ENCODE measurements around the gene SNRPD1.

DNA sequence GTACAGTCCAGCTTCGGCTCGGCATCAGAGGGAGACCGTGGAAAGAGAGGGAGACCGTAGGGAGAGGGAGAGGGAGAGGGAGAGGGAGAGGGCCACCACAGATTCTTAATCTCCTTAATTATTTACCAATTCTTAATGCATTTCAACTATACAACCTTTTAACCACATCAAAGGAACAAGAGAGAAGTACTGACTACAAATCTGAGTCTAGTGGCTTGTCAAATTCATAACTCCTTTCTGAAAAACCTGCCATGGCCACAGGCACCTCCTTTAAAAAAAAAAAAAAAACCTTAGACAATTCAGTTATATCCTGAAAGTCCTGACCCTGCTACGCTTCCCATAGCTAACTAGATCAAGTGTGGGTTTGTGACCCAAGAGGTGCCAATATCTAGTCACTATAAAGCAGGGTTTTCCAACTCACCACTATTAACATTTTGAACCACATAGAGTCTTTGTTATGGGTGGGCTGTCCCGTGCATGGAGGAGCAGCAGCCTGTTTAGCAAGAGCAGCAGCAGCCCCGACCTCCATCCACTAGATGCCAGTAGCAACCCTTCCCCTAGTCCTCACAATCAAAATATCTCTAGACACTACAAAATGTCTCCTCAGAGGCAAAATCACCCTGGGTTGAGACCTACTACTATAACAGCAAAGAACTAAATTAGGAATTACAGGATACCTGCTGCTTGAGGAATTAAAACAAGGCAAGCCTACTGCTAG, 18.4 kb upstream of the SNRPD1 start:
- TF ChIP-seq EZH2 (IDR thresholded peaks at IDR 0.05; ENCODE audit: low read depth, unreplicated experiment) (no peak), JUNB (IDR thresholded peaks at IDR 0.05; ENCODE audit: unreplicated experiment) (no peak), NANOG (IDR thresholded peaks at IDR 0.05; ENCODE audit: borderline replicate concordance) (no peak), ETS1 (IDR thresholded peaks at IDR 0.05) (no peak), POLR2AphosphoS5 (IDR thresholded peaks at IDR 0.05; ENCODE audit: low read depth) (no peak), EZH2phosphoT487 (IDR thresholded peaks at IDR 0.05; ENCODE audit: unreplicated experiment) (no peak), ZNF331 (CRISPR knock-in tag; IDR thresholded peaks at IDR 0.05; ENCODE audit: low read depth) (no peak), CREB1 (CRISPR knock-in tag; IDR thresholded peaks at IDR 0.05; ENCODE audit: low read depth) (no peak)
- TF ChIP-seq, protein P1, sequence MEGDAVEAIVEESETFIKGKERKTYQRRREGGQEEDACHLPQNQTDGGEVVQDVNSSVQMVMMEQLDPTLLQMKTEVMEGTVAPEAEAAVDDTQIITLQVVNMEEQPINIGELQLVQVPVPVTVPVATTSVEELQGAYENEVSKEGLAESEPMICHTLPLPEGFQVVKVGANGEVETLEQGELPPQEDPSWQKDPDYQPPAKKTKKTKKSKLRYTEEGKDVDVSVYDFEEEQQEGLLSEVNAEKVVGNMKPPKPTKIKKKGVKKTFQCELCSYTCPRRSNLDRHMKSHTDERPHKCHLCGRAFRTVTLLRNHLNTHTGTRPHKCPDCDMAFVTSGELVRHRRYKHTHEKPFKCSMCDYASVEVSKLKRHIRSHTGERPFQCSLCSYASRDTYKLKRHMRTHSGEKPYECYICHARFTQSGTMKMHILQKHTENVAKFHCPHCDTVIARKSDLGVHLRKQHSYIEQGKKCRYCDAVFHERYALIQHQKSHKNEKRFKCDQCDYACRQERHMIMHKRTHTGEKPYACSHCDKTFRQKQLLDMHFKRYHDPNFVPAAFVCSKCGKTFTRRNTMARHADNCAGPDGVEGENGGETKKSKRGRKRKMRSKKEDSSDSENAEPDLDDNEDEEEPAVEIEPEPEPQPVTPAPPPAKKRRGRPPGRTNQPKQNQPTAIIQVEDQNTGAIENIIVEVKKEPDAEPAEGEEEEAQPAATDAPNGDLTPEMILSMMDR (conservative IDR thresholded peaks at IDR 0.05; ENCODE audit: low read depth in 2 of 2): peak in 1 of 2 experiments; percentile 13; a peak in 1 of 4 replicates
- TF ChIP-seq, protein P2, sequence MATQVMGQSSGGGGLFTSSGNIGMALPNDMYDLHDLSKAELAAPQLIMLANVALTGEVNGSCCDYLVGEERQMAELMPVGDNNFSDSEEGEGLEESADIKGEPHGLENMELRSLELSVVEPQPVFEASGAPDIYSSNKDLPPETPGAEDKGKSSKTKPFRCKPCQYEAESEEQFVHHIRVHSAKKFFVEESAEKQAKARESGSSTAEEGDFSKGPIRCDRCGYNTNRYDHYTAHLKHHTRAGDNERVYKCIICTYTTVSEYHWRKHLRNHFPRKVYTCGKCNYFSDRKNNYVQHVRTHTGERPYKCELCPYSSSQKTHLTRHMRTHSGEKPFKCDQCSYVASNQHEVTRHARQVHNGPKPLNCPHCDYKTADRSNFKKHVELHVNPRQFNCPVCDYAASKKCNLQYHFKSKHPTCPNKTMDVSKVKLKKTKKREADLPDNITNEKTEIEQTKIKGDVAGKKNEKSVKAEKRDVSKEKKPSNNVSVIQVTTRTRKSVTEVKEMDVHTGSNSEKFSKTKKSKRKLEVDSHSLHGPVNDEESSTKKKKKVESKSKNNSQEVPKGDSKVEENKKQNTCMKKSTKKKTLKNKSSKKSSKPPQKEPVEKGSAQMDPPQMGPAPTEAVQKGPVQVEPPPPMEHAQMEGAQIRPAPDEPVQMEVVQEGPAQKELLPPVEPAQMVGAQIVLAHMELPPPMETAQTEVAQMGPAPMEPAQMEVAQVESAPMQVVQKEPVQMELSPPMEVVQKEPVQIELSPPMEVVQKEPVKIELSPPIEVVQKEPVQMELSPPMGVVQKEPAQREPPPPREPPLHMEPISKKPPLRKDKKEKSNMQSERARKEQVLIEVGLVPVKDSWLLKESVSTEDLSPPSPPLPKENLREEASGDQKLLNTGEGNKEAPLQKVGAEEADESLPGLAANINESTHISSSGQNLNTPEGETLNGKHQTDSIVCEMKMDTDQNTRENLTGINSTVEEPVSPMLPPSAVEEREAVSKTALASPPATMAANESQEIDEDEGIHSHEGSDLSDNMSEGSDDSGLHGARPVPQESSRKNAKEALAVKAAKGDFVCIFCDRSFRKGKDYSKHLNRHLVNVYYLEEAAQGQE (IDR thresholded peaks at IDR 0.05; ENCODE audit: unreplicated experiment): no peak

All from GM23338 (cell line).